Esophagus squamous epithelium (tissue), 5 donors: ENCODE data around the gene ANKFY1. TPM values are rescaled to one million over a fixed set of nuclear protein-coding genes. Genes with fewer than 3 reads are reported as not detected.

ENCODE experiments used
- DNase-seq: peaks from one replicate; lab custom pipeline; 2025; lab: John Stamatoyannopoulos, UW
- H3K27ac ChIP-seq, 4 donors: fragments of 200-600 bp; sonication (generic); one replicate each; pipeline ENCODE4 v1.5.1; 2016 to 2019; ENCODE audit warnings: mild to moderate bottlenecking in 1 of 4
- H3K27me3 ChIP-seq, 4 donors: fragments of 200-600 bp; sonication (generic); 1 replicate in 3 of 4; 2 replicates in 1 of 4; pipeline versions ENCODE4 v1.5.1 to v1.6.0; 2017 to 2021; ENCODE audit warnings: antibody characterized with exemption in 1 of 4
- H3K36me3 ChIP-seq, 3 donors: fragments of 200-600 bp; sonication (generic); one replicate each; pipeline ENCODE4 v1.5.1; 2016 to 2019
- H3K4me1 ChIP-seq, 3 donors: fragments of 200-600 bp; sonication (generic); one replicate each; pipeline ENCODE4 v1.5.1; 2017 to 2019
- H3K4me3 ChIP-seq, 4 donors: fragments of 200-600 bp; sonication (generic); 1 replicate in 3 of 4; 2 replicates in 1 of 4; pipeline ENCODE4 v1.5.1; 2016 to 2019; ENCODE audit warnings: mild to moderate bottlenecking in 2 of 4, moderate library complexity in 1 of 4
- H3K9me3 ChIP-seq, 3 donors: fragments of 200-600 bp; sonication (generic); one replicate each; pipeline ENCODE4 v1.5.1; 2016 to 2019
- POLR2A ChIP-seq, 4 donors: fragments of 450-650 bp; IDR thresholded peaks; one replicate each; pipeline ENCODE4 v1.6.1; 2017; ENCODE audit warnings: antibody characterized with exemption in 4 of 4, mild to moderate bottlenecking in 4 of 4, moderate library complexity in 3 of 4
- WGBS, 2 donors: methylation state at CpG; one replicate each; pipeline ENCODE4 v1.1.5; 2018; 5-methylcytosine and 5-hydroxymethylcytosine counted together
- intact Hi-C: fragments of 100-400 bp; cut with DNase I; formaldehyde crosslinking; loops from one replicate; pipeline ENCODE4 v1.15.0; 2022
- total RNA-seq, 4 donors: library from RNA; depleted of rRNA; stranded (reverse); fragments of >200 nt; gene quantifications; one replicate each; pipeline ENCODE4 v1.1.0, GENCODE V29; 2016
- TF ChIP-seq, protein P1 (sequence below), 6 experiments: fragments of 450-650 bp in 4 of 6; fragments of 200-600 bp in 2 of 6; sonication (generic) in 2 of 6; IDR thresholded peaks; one replicate each; pipeline ENCODE4 v1.5.1; 2016 to 2019; ENCODE audit warnings: antibody characterized with exemption in 6 of 6, mild to moderate bottlenecking in 4 of 6, moderate library complexity in 4 of 6
- donor health status: DM: yes; HTN: yes; CAD: no.

ANKFY1 gene
- total RNA-seq, 4 donors from 2014 or later, result 21.0 to 34.7 (median 26.4) TPM

DNA sequence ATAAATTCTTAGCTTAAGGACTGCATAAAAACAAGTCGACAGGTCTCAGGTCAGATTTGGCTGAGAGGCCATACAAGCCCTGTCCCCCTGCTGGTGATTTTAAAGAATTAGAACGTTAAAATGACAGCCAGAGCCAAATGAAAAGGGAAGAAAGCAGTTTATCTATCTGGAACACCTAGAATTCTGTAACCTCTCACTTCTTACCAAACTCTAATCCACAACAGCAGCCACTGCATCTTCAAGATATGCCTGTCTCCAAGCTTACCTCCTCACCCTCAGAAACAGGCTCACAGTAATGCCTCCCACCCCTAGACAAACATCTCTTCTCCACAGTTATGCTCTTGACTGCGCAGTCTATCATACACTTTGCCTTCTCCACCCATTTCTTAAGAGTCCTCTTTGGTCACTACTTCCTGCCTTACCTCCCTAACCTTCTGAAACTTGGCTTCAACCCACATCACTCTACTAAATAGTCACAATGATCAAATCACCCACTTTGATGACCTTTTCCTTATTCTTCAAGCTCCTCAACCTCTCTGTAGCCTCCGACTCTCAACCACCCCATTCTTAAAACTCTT is 14.2 kb downstream of the ANKFY1 start:
- no peaks in the 10 kb centered on the region for H3K9me3 ChIP-seq
- no peaks in the 10 kb centered on the region for H3K36me3 ChIP-seq
- intact Hi-C loops, result no loop called here
- no peak overlapping the region for H3K4me3 ChIP-seq
- DNase-seq, result no peak
- TF ChIP-seq, protein P1, sequence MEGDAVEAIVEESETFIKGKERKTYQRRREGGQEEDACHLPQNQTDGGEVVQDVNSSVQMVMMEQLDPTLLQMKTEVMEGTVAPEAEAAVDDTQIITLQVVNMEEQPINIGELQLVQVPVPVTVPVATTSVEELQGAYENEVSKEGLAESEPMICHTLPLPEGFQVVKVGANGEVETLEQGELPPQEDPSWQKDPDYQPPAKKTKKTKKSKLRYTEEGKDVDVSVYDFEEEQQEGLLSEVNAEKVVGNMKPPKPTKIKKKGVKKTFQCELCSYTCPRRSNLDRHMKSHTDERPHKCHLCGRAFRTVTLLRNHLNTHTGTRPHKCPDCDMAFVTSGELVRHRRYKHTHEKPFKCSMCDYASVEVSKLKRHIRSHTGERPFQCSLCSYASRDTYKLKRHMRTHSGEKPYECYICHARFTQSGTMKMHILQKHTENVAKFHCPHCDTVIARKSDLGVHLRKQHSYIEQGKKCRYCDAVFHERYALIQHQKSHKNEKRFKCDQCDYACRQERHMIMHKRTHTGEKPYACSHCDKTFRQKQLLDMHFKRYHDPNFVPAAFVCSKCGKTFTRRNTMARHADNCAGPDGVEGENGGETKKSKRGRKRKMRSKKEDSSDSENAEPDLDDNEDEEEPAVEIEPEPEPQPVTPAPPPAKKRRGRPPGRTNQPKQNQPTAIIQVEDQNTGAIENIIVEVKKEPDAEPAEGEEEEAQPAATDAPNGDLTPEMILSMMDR (IDR thresholded peaks at IDR 0.05), result peak in 4 of 6 experiments; percentile 31 to 50 (median 45)
- TF ChIP-seq POLR2A (IDR thresholded peaks at IDR 0.05), result no peak
- 47 to 52% methylated on average over 4 of the region's 4 CpGs for WGBS, 2 donors
- H3K27ac ChIP-seq, result peak overlapping the region in 1 of 4 donors; percentile 86
- H3K4me1 ChIP-seq, result peaks cover 7 to 40% (median 31%) of the 10 kb centered on the region in 3 donors
- H3K27me3 ChIP-seq, result no peaks in the 10 kb centered on the region

DNA sequence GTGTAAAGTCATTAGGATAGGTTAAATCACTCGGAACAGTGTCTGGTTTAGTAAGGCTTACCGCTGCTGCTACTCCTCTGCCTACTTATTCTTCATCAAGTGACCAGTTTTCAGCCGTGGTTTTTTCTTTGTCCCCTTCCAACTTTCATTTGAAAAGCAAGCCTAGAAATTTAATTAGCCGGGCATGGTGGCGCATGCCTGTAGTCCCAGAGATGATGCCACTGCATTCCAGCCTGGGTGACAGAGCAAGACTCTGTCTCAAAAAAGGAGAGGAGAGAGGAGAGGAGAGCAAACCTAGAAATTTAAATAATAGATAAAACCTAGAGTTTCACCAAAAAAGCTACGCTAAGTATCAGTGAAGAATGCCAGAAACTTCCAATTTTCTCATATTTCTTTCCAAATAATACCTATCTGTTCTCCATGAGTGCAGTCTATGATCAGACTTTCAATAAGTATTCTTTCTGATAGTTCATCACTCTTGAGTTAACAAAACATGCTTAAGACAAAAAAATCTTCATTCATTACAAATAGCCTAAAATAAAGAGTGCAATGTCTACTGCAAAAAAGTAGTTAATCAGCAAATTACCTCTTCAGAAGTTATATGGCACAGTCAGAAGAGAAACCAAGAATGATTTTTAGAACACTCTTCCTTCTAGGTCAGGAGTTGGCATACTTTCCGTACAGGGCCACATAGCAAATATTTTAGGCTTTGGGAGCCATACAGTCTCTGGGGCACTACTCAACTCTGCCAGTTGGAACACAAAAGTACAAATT is 15.1 kb downstream of the ANKFY1 start:
- WGBS, 2 donors, result 60 to 62% methylated on average over 7 of the region's 7 CpGs
- no peaks in the 10 kb centered on the region for H3K9me3 ChIP-seq
- peaks cover 7 to 40% (median 31%) of the 10 kb centered on the region in 3 donors for H3K4me1 ChIP-seq
- no peak for DNase-seq
- no peak overlapping the region for H3K4me3 ChIP-seq
- intact Hi-C loops, result no loop called here
- peak overlapping the region; percentile 77 to 89 (median 83) for H3K27ac ChIP-seq
- no peak for TF ChIP-seq POLR2A (IDR thresholded peaks at IDR 0.05)
- TF ChIP-seq, protein P1 (IDR thresholded peaks at IDR 0.05), result no peak
- no peaks in the 10 kb centered on the region for H3K36me3 ChIP-seq
- no peaks in the 10 kb centered on the region for H3K27me3 ChIP-seq

DNA sequence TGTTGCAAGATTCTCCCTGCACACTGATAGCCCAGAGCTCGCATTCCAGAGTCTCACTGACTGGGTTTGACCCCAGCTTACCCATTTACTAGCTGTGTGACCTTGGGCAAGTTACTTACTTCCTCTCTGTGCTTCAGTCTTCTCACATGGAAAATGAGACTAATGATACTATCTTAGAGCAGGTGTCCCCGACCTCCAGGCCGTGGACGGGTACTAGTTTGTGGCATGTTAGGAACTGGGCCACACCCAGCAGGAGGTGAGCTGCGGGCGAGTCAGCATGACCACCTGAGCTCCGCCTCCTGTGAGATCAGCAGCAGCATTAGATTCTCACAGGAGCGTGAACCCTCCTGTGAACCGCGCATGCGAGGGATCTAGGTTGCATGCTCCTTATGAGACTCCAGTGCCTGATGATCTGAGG is 15.8 kb downstream of the ANKFY1 start:
- Histone ChIP-seq H3K4me3 (peak overlapping the region in 2 of 4 donors; percentile 5 to 18), H3K27me3 (no peaks in the 10 kb centered on the region), H3K4me1 (peaks cover 7 to 40% (median 31%) of the 10 kb centered on the region in 3 donors), H3K9me3 (no peaks in the 10 kb centered on the region), H3K36me3 (no peaks in the 10 kb centered on the region), H3K27ac (peak overlapping the region; percentile 77 to 89 (median 83))
- intact Hi-C loops, result no loop called here
- TF ChIP-seq, protein P1 (IDR thresholded peaks at IDR 0.05), result no peak
- no peak for TF ChIP-seq POLR2A (IDR thresholded peaks at IDR 0.05)
- DNase-seq, result no peak
- WGBS, 2 donors, result 57 to 77% methylated on average over 6 of the region's 11 CpGs

DNA sequence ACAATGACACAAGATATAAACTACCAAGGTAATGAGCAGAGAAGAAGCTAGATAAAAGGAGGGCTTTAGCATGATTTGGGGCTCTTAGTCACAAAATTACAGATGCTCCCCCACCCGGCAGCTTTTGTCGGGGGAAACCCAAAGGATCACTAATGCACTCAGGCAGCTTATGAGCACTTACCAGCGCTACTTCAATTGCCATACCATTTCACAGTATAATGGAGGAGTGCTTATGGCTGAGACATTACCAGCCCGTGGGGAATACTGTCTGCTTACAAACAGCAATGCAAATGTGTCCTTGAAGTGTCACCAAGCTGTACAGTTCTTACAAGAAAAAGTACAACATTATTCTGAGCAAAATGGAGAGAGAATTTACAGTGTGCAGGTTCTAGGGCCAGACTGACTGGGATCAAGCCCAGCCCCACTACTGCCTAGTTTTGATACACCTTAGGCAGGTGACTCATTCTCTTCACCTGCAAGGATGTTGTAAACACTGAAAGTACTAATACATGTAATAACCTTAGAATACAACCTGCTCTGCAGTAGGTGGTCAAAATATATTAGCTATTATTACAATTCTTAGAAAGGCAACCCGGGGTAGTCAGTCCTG is 16.3 kb downstream of the ANKFY1 start:
- peak overlapping the region in 2 of 4 donors; percentile 5 to 18 for H3K4me3 ChIP-seq
- H3K4me1 ChIP-seq, result peaks cover 7 to 40% (median 31%) of the 10 kb centered on the region in 3 donors
- H3K9me3 ChIP-seq, result no peaks in the 10 kb centered on the region
- DNase-seq, result no peak
- intact Hi-C loops, result no loop called here
- H3K36me3 ChIP-seq, result peaks cover 0 to 5% (median 0%) of the 10 kb centered on the region in 3 donors
- TF ChIP-seq, protein P1 (IDR thresholded peaks at IDR 0.05), result no peak
- TF ChIP-seq POLR2A (IDR thresholded peaks at IDR 0.05), result no peak
- peak overlapping the region; percentile 77 to 89 (median 83) for H3K27ac ChIP-seq
- WGBS, 2 donors, result 45 to 58% methylated on average over 5 of the region's 5 CpGs
- H3K27me3 ChIP-seq, result no peaks in the 10 kb centered on the region
